HCEC 1CT (cell line): ENCODE data around the gene MYPOP.
A peak's percentile ranks its signal among the peaks of the same experiment; 100 is the strongest.
"Not testable (repeated sequence)": the region's sequence is repeated elsewhere in the genome, so short reads cannot be mapped to it uniquely, and the experiment has no call there.

ENCODE experiments used
- DNase-seq: peaks from one replicate; pipeline ENCODE4 v3.0.0-alpha.2; 2017

The MYPOP gene

DNA sequence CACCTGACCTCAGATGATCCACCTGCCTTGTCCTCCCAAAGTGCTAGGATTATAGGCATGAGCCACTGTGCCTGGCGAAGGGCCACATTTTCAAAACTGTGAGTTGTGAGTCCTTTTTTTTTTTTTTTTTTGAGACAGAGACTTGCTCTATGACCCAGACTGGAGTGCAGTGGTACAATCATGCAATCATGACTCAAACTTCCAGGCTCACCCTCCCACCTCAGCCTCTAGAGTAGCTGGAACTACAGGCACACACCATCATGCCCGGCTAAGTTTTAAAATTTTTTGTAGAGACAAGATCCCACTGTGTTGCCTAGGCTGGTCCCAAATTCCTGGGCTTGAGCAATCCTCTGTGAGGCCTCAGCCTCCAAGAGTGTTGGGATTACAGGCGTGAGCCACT lies 3.8 kb upstream of the MYPOP start:
- peak; percentile 55 for DNase-seq

DNA sequence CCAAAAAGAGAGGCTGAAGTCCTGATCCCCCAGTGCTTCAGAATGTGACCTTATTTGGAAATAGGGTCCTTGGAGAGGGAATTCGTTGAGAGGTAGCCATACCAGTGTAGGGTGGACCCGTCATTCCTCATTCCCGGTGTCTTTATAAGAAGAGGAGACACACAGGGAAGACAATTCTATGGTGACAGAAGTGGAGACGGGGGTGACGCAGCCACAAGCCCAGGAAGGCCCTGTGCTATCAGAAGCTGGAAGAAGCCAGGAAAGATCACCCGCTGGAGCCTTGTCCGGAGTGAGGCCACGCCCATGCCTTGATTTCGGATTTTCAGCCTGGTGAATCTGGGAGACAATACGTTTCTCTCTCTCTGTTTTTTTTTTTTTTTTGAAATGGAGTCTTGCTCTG lies 2.6 kb upstream of the MYPOP start:
- no peak for DNase-seq

DNA sequence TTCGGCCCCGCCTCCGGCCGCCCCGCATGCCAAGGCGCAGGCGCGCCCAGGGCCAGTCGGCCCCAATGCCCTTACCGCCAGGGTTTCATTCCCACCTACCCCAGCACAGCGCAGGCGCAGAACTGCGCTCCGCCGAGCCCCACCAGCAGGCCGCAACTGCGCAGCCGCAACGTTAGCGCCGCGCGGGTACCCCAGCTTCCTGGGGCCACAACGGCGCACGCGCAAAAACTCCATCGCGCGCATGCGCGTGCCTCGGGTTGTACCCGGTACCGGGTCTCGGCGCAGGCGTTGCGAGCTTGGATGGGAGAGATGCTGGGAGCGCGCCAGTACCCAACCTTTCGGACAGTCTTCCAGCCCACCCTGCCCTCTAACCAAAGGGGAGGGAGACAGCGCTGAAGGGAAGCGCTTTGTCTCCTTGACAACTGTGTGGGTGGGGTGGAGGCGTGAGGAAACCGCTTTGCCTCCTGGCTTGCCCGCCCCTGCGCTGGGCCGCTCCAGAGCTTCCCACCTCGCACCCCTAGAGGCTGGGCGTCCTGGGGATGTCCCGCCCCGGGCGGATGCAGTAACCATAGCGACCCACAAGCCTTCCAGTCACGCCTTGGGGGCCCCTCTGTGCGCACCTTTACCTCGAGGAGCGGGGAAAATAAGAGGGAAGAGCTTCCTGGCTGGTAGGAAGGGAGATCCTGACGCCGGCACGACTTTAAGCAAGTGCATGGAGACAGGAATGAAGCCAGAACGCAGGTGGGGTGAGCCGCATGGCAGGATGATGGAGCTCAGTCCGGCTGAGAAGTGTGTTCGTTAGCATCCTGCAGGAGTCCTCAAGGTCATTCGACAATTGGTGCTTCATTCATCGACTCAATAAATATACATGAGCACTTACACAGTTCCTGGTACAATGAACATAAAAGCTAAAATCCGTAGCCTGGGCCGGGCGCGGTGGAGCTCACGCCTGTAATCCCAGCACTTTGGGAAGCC lies 525 bp upstream of the MYPOP start:
- DNase-seq = peak; percentile 92

DNA sequence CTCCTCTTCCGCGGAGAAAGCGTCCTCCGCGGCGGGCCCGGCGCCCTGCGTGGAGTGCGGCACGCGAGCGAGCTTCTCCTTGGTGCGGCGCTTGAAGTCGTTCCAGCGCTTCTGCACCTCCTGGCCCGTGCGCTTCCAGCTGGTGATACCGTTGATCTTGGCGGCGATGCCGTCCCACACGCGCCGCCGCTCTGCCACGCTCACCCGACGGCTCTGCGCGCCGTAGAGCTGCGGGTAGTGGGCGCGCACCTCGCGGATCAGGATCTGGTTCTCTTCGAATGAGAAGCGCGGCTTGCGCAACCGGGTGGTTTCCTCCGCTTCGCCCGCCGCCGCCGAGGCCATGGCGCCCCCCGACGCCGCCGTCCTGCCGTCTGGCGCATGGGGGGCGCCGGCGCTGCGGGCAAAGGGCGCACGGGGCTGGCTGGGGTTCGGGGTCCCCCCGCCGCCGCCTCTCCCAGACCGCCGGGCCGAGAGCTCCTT lies 941 bp downstream of the MYPOP start:
- no peak for DNase-seq

DNA sequence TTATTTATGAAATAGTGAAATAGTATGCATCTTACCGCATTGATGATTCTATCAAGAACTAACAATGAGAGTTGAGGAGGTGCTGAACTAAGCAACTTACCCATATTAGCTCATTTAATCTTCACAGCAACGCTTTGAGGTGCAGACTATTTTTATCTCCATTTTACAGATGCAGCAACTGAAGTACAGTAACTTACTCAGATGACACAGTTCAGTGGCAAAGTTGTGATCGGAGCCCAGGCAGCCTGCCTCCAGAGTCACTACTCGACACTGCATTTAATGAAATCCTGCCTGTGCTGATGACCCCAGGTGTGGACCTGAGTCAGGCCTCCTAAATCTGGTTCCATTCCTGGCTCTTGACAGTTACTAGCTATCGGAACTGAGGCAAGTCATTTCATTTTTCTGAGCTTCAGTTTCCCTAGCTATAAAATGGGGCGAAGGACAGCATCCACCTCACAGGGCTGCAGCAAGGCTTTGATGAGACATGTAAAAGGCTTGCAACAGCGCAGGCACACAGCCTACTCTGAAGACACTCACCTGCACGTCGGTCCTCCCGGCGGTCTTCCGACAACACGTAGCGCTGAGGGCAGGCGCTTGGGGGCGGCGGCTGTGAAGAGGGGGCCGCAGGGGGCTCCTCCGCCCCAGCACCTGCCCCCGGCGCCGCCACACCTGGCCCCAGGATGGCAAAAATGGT lies 1.5 kb downstream of the MYPOP start:
- no peak for DNase-seq

DNA sequence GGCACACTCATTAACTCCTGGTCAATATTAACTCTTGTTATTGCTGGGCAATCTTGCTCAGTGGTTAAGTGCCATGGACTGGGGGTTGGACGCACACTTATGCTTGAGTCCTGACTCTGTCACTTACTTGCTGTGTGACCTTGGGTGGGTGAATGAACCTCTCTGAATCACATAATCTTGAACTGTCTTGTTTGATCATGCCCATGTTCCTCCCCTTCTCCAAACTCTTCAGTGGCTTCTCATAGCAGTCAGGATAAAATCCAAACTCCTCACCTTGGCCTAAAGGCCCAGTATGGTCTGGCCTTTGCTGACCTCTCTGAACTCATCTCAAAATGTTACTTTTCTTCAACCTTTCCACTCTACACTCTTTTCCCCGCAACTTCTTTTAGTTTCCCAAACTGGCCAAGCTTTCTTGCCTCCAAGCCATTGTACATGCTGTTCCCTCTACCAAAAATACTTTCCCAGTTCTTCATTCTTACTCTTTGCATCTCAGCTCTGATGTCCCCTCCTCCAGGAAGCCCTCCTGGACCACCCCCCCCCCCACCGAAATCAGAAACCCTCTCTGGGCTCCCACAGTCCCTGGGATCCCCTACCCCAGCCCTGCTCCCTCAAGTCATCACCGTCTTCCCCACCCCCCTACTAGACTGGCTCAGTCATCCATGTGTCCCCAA lies 2.4 kb downstream of the MYPOP start:
- no peak for DNase-seq

DNA sequence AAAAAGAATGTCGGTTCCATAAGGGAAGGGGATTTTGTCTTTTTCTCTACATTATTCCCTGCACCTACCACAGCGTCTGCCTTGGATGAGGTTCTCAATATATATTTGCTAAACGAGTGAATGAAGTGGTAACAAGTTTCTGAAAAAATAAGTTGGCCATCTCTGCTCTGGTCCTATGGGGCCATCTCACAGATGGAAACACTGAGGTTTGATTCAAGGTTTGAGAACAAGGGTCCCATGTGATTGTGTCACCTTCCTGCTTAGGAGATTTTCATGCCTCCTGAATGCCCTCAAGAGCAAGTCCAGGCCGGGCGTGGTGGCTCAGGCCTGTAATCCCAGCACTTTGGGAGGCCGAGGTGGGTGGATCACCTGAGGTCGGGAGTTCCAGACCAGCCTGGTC lies 3.2 kb downstream of the MYPOP start:
- no peak for DNase-seq

DNA sequence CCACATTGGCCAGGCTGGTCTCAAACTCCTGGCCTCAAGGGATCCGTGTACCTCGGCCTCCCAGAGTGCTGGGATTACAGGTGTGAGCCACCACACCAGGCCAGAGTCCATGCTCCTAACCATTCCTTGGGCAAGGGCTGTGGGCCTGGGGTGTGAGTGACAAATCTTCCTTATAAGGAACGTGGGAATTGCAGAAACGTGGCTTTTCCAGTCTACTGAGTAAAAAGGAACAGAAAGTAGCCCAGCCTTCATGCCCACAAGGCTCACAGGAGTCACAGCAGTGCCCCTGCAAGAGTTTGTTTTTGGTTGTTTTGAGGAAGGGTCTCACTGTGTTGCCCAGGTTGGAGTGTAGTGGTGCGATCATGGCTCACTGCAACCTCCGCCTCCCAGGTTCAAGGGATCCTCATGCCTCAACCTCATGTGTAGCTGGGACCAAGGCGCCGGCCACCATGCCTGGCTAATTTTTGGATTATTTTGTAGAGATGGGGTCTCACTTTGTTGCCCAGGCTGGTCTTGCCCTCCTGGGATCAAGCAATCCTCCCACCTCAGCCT lies 5.1 kb downstream of the MYPOP start:
- DNase-seq = no peak

DNA sequence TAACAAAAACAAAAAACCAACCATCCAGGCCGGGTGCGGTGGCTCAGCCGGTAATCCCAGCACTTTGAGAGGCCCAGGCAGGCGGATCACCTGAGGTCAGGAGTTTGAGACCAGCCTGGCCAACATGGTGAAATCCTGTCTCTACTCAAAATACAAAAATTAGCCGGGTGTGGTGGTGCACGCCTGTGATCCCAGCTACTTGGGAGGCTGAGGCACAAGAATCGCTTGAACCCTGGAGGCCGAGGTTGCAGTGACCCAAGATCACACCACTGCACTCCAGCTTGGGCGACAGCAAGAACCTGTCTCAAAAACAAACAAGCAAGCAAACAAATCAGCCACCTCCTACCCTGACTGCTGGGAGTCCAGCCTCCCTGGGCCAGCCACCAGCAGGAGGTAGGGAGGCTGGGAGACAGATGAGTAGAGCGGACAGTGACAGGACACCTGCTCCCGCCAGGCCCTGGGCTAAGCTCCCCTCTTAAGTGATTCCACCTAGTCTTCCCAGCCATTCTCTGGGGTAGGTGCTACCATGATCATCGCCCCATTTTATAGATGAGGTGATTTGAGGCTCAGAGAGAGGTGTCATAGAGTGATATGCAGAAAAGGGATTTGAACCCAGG lies 6.3 kb downstream of the MYPOP start:
- DNase-seq = not testable (repeated sequence)

DNA sequence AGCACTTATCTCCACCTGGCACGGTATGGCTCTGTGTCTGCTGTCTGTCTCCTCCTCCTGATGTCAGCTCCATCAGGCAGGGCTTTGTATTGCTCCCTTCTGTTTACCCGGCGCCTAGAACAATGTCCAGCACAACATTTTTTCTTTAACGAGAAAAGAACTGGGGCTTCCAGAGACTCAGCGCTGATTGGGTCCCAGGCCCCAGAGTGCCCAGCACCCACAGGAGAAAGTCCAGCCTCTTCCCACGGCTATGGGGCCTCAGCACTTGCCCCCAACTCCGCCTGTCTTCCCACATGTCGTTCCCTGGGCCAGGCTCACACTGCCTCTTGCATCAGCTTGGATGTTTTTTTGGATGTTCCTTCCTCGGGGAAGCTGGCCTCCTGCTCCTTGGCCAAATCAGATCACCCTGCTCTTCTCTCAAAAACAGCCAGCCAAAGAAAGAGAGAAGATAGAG lies 6.9 kb downstream of the MYPOP start:
- DNase-seq = no peak

DNA sequence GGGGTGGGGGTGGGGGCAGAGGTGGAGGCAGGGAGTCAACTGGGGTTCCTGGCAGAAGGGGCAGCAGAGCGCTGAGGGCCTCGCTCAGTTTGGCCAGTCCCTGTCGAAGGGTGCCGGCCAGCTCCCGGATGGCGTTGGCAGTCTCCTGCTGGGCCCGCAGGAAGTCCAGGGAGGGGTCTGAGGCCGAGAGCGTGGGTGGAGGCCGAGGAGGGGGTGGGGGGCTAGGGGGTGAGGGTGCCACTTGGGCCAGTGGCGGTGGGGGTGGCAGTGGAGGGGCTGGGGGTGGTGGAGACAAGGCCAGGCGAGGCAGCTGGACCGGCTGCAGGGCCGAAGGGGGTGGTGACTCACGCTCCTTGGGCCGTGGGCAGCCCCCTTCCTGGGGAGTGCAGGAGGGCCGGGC lies 11.5 kb downstream of the MYPOP start:
- no peak for DNase-seq

DNA sequence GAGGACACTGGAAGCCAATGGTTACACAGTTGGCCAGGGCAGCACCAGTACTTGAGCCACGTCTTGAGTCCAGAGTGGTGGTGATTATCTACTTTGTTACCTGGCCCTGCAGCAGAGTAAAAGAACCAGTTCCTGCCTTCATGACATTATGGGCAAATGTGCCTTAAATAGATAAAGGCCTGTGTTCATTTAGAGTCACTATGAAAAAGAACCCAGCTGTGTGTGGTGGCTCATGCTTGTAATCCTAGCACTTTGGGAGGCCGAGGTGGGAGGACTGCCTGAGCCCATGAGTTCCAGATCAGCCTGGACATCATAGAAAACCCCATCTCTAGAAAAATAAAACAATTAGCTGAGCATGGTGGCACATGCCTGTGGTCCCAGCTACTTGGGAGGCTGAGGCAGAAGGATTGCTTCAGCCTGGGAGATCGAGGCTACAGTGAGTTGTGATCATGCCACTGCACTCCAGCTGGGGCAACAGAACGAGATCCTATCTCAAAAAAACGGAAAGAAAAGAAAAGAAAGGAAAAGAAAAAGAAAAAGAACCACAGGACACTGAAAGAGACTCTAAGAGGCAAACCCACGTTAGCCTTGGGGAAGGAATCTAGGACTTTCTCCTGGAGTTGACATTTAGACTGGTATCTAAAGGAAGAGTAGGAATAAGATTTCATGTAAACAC lies 13.1 kb downstream of the MYPOP start:
- DNase-seq = no peak

DNA sequence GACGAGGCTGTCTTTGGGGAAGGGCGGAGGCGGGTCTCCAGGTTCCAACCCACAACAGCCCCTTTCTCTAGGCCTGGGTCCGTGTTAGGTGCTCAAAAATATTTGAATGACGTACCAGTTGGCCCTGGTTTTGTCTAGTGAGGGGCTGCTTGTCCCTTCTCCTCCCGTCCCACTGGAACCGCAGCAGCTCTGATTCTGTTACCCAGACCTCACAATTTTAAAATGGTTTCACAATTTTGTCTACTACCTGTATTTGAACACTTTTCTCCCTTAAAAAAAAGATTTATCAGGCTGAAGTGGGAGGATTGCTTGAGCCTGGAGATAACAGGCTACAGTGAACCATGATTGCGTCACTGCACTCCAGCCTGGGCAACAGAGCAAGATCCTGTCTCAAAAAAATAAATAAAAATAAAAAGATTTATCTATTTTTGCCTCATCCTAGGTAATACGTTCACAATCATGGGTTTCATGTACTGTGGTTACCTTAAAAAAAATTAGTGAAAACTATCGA lies 15.2 kb downstream of the MYPOP start:
- no peak for DNase-seq

DNA sequence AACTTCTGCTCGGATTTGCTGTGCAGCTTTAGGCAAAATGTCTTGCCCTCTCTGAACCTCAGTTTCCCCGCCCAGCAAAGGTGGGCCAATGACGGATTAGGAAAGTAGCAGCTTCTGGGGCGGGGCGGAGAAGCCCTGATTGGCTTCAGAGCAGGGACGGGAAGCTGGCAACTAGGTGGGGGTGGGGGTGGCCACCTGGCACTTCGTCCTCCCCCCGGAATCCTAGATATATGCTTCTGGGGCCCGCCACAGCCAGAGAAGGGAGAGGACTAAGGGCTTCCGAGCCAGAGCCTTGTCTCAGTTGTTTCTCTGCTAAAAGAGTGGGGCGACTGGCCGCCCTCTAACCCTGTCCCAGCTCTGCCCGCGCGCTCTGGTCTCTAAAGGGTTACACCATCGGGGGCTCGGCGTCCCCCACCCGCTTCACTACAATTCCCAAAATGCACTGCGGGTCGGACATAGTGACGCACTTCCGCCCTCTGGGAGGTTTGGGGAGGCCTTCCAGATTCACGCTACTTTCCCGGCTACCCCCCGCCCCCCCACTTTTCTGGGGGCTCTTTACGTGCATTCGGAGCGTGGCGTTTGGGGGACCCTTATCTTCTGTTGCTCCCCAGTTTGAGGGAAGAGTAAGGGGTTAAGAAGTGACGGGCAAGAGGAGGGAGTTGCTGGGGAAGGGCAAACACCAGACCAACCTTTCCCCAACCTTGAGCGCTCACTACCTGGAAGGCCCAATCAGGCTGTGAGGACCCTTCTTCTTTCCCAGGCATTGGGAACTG lies 15.8 kb downstream of the MYPOP start:
- peak; percentile 93 for DNase-seq

DNA sequence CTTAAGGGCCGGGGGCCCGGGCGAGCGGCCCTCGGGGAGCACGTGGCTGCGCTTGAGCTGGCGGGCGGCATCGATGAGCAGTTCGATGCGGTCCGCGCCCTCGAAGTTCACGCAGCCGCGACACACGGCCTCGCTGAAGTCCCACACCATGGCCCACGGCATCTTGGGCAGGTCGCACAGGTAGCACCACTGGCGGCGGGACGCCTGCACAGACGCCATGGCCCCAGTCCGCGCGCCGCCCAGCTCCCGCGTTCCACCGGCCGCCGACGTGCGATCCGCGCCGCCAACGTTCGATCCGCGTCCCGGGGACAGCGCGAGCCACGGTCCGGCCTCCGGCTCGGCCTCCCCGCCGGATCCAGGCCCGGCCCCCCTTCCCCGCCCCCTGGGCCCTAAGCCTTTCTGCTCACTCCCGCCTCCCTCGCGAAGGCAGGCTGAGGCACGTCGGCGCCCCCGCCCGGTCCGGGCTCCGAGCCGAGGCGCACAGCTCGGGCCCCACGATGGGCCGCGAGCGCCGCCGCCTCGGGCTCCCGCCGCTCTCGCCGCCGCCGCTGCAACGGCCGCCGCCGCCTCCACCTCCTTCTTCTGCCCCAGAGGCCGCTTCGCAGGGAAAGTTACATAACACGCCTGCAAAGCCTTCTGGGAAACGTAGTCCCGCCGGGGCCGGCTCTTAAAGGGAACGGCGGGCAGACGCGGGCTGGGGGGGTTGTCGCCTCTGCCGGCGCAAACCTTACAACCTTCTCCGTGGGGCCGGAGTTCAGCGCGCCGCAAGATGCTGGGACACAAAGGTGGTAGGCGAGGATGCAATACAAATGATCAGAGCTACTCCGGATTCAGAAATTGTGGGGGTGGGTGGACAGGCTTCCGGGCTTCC lies 16.6 kb downstream of the MYPOP start, which contains the start of gene IRF2BP1:
Gene IRF2BP1 (minus strand): TSS at position 586 of the 871 bp plus-strand sequence. CDS start 367 bp downstream, at position 219.
- peak; percentile 90 for DNase-seq

DNA sequence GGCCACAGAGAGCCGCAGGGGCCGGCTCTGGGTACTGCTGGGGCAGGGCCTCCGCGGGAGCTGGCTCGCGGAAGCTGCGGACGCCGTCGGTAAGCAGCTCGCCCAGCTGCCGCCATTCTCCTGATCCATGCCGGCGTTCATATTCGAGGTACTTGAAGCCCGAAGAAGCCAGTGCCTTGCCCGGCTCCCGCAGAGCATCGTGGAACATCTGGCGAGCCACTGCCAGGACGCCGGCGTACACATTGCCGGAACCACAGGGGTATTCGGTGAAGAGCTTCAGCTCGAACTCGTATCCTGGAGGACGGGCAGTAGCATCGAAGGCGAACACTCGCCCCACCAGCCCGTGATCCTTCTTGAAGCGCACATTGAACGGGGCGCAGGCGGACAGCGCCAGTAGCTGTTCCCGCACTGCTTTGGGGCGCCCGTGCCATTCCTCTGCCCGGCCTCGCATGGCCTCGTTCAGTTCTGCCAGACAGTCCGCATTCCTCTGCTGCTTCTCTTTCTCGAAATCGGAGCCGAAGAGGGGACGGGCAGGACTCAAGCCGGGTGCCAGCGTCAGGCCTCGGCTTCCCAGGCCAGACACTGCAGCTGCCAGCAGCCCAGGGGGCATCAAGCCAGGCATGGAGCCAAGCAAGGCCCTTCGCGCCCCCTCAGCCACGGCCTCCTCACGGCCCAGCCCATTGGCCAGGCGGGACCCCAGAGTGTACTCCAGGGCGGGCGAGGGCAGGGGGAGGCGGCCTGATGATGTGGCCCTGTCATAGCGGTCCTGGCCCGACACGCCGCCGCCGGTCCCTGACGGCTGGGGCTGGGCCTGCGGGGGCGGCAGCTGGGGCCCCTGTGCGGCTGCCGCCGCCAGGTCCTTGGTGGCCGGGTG lies 17.5 kb downstream of the MYPOP start:
- DNase-seq = no peak

DNA sequence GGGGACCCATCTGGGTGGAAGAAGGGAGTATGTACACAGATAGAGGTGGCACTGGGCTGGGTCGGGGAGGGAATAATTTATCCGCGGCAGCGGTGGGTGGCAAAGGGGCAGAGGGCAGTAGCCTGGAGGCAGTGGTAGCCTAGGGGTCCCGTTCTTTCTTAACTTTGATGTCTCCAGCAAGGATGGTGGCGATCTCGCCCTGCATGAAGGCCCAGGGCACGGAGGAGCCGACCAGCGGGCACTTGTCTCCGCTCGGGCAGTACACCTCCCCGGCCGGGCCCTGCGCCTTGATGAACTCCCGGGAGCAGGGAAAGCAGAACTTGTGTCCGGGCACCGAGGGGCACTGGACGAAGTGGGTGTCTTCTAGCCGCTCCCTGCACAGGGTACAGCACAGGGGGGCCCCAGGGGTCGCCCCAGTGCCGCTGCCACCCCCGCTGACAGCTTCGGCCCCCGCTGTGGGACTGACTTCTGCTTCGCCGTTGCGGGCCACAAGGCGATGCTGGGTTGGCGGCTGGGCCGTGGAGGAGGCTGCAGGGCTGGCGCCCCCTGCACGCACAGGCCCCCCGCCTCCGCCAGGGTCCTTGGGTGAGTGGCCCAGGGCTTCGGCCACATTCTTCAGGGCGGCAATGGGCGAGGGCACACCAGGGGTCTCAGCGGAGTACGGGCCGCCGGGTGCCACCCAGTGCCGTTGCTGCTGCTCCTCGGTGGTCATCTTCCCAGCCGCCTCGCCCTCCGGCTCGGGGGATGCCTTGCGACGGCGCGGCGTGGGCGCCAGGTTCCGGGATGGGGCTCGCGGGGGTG lies 18.3 kb downstream of the MYPOP start:
- no peak for DNase-seq

DNA sequence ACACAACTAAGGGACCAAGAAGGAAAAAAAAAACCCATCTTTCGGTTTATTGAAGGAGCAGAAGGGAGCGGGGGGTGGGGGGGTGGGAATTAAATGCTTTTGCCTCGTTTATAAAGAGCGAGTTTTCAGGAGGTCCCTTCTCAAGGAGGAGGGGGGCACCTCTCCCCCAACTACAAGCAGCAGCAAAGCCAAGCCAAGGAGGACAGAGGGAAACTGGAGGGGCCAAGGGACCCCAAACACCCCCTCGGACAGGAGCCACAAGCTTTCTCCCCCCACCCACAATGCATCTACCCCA lies 18.9 kb downstream of the MYPOP start:
- no peak for DNase-seq
